Nephron (organoid): ENCODE measurements around the gene P2RX5.
A peak's percentile ranks its signal among the peaks of the same experiment; 100 is the strongest.
"Not testable (repeated sequence)": the region's sequence is repeated elsewhere in the genome, so short reads cannot be mapped to it uniquely, and the experiment has no call there.

Experiments
- H3K27ac Mint-ChIP-seq, 3 experiments: 2 replicates each; pipeline ENCODE4 v1.8.0; 2020; ENCODE audit warnings: mixed read lengths in 3 of 3, mild to moderate bottlenecking in 2 of 3, moderate library complexity in 1 of 3
- H3K27me3 Mint-ChIP-seq: 2 replicates; pipeline ENCODE4 v1.8.0; 2021; ENCODE audit warnings: low read depth, mild to moderate bottlenecking, moderate library complexity, mixed read lengths
- H3K36me3 Mint-ChIP-seq: 2 replicates; pipeline ENCODE4 v1.8.0; 2020; ENCODE audit warnings: low read depth, mixed read lengths
- H3K4me1 Mint-ChIP-seq: 2 replicates; pipeline ENCODE4 v1.8.0; 2020; ENCODE audit warnings: mixed read lengths
- H3K4me3 Mint-ChIP-seq, 3 experiments: 2 replicates each; pipeline ENCODE4 v1.8.0; 2020; ENCODE audit warnings: mild to moderate bottlenecking in 3 of 3, mixed read lengths in 3 of 3, moderate library complexity in 2 of 3
- H3K9me3 Mint-ChIP-seq: 2 replicates; pipeline ENCODE4 v1.8.0; 2020; ENCODE audit warnings: mixed read lengths
- CTCF ChIP-seq, 3 experiments: fragments of 200-600 bp; sonication (generic); IDR thresholded peaks; one replicate each; pipeline ENCODE4 v1.5.0; 2021; ENCODE audit warnings: antibody characterized with exemption in 3 of 3; ENCODE audit not compliant: unreplicated experiment in 3 of 3

The P2RX5 gene

GRCh38 chr17:3738562-3739295, 42.8 kb upstream of the P2RX5 start:
- H3K27me3 Mint-ChIP-seq, result peaks cover 20% of the 10 kb centered on the region

GRCh38 chr17:3735515-3735914, 39.6 kb upstream of the P2RX5 start:
- Mint-ChIP-seq H3K4me3 (no peak overlapping the region), H3K27ac (no peak overlapping the region), H3K36me3 (no peaks in the 10 kb centered on the region), H3K27me3 (peaks cover 13% of the 10 kb centered on the region), H3K4me1 (peaks cover 44% of the 10 kb centered on the region), H3K9me3 (no peaks in the 10 kb centered on the region)
- no peak for TF ChIP-seq CTCF (IDR thresholded peaks at IDR 0.05; ENCODE audit: unreplicated experiment in 3 of 3)

More at GRCh38 chr17:3738562-3739295, 42.8 kb upstream of the P2RX5 start:
- no peaks in the 10 kb centered on the region for H3K36me3 Mint-ChIP-seq
- H3K4me3 Mint-ChIP-seq, result peak overlapping the region; percentile 71 to 82 (median 74)
- no peaks in the 10 kb centered on the region for H3K9me3 Mint-ChIP-seq
- H3K4me1 Mint-ChIP-seq, result peaks cover 29% of the 10 kb centered on the region
- H3K27ac Mint-ChIP-seq, result peak overlapping the region; percentile 29 to 70 (median 43)
- no peak for TF ChIP-seq CTCF (IDR thresholded peaks at IDR 0.05; ENCODE audit: unreplicated experiment in 3 of 3)

GRCh38 chr17:3734911-3735276, 38.9 kb upstream of the P2RX5 start:
- not testable (repeated sequence) for H3K27ac Mint-ChIP-seq, H3K4me3 Mint-ChIP-seq, H3K9me3 Mint-ChIP-seq, H3K36me3 Mint-ChIP-seq
- peaks cover 13% of the 10 kb centered on the region for H3K27me3 Mint-ChIP-seq
- H3K4me1 Mint-ChIP-seq, result peaks cover 46% of the 10 kb centered on the region

GRCh38 chr17:3732210-3732621, 36.3 kb upstream of the P2RX5 start:
- peak overlapping the region; percentile 62 to 74 (median 64) for H3K27ac Mint-ChIP-seq
- H3K9me3 Mint-ChIP-seq, result no peaks in the 10 kb centered on the region
- H3K4me1 Mint-ChIP-seq, result peaks cover 25% of the 10 kb centered on the region
- H3K4me3 Mint-ChIP-seq, result peak overlapping the region in 1 of 3 experiments; percentile 28
- H3K36me3 Mint-ChIP-seq, result peaks cover 4% of the 10 kb centered on the region
- H3K27me3 Mint-ChIP-seq, result peaks cover 7% of the 10 kb centered on the region
- no peak for TF ChIP-seq CTCF (IDR thresholded peaks at IDR 0.05; ENCODE audit: unreplicated experiment in 3 of 3)

GRCh38 chr17:3730881-3731429, 35.0 kb upstream of the P2RX5 start:
- H3K4me3 Mint-ChIP-seq, result peak overlapping the region in 1 of 3 experiments; percentile 45
- TF ChIP-seq CTCF (IDR thresholded peaks at IDR 0.05; ENCODE audit: unreplicated experiment in 3 of 3), result no peak
- H3K9me3 Mint-ChIP-seq, result no peaks in the 10 kb centered on the region
- peaks cover 11% of the 10 kb centered on the region for H3K36me3 Mint-ChIP-seq
- H3K27me3 Mint-ChIP-seq, result peaks cover 7% of the 10 kb centered on the region
- H3K4me1 Mint-ChIP-seq, result peaks cover 23% of the 10 kb centered on the region
- peak overlapping the region; percentile 70 to 87 (median 72) for H3K27ac Mint-ChIP-seq

GRCh38 chr17:3729881-3730280, 33.9 kb upstream of the P2RX5 start:
- Mint-ChIP-seq H3K36me3 (peaks cover 13% of the 10 kb centered on the region), H3K4me3 (no peak overlapping the region), H3K27ac (no peak overlapping the region), H3K4me1 (peaks cover 26% of the 10 kb centered on the region), H3K9me3 (no peaks in the 10 kb centered on the region), H3K27me3 (peaks cover 7% of the 10 kb centered on the region)
- TF ChIP-seq CTCF (IDR thresholded peaks at IDR 0.05; ENCODE audit: unreplicated experiment in 3 of 3), result no peak

GRCh38 chr17:3728099-3728498, 32.1 kb upstream of the P2RX5 start:
- not testable (repeated sequence) for H3K9me3 Mint-ChIP-seq, H3K27ac Mint-ChIP-seq, H3K4me3 Mint-ChIP-seq, H3K27me3 Mint-ChIP-seq
- Mint-ChIP-seq H3K4me1 (peaks cover 28% of the 10 kb centered on the region), H3K36me3 (peaks cover 13% of the 10 kb centered on the region)
